GM12892 (cell line): Measurements from ENCODE around the gene SGCG.

ENCODE experiments used
- POLR2A ChIP-seq: IDR thresholded peaks from 2 replicates; pipeline ENCODE4 v1.6.1; 2011; ENCODE audit warnings: low read depth, low read length, control low read depth
- POLR2AphosphoS5 ChIP-seq: IDR thresholded peaks from 2 replicates; pipeline ENCODE4 v1.6.1; 2011; ENCODE audit warnings: low read depth, low read length, control low read depth

DNA sequence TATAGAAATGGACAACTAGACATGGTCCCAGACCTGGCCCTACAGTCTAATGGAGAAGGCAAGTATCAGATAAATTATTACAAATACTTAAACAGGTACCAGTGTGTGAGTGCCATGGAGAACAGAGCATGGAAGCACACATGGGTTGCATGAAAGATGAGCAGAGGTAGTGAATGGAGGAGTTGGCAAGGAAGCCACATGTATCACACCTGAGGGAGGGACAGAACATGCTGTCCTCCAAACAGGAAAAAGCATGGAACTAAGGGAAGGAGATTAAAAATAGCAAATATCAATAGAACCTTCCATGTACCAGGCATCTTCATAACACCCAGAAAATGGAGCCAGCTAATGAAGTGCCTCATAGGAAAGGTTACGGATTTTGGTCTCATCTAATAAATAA lies 166.8 kb downstream of the SGCG start:
- no peak for TF ChIP-seq POLR2AphosphoS5
- TF ChIP-seq POLR2A = no peak
